Calu3 (cell line): Measurements from ENCODE around the gene NAB2. TPM values are rescaled to one million over a fixed set of nuclear protein-coding genes. Genes with fewer than 3 reads are reported as not detected.

ENCODE experiments used
- BruUV-seq: library from RNA; stranded (reverse); fragments of 400-500 nt; replicated peaks from 2 replicates; lab custom pipeline; 2021; lab: Mats Ljungman, UMichigan
- CTCF ChIA-PET: fragments of 300-600 bp; sonication (Branson Sonifier 250); formaldehyde crosslinking; loops from one replicate; lab custom pipeline; 2022; ENCODE audit warnings: antibody characterized with exemption; lab: Charles Lee
- DNase-seq: peaks from one replicate; pipeline ENCODE4 v3.0.0; 2022
- H3K27ac Mint-ChIP-seq: one replicate; pipeline ENCODE4 v1.8.0; 2022; ENCODE audit warnings: mixed read lengths; ENCODE audit not compliant: unreplicated experiment
- H3K27me3 Mint-ChIP-seq: one replicate; pipeline ENCODE4 v1.8.0; 2022; ENCODE audit warnings: mixed read lengths; ENCODE audit not compliant: unreplicated experiment
- H3K36me3 Mint-ChIP-seq: one replicate; pipeline ENCODE4 v1.8.0; 2022; ENCODE audit warnings: mild to moderate bottlenecking, moderate library complexity, mixed read lengths; ENCODE audit not compliant: insufficient read depth, unreplicated experiment
- H3K4me1 Mint-ChIP-seq: one replicate; pipeline ENCODE4 v1.8.0; 2022; ENCODE audit warnings: mild to moderate bottlenecking, low read depth, mixed read lengths; ENCODE audit not compliant: unreplicated experiment
- H3K4me3 Mint-ChIP-seq: one replicate; pipeline ENCODE4 v1.8.0; 2022; ENCODE audit warnings: mild to moderate bottlenecking, low read depth, moderate library complexity, mixed read lengths; ENCODE audit not compliant: unreplicated experiment
- H3K9me3 Mint-ChIP-seq: one replicate; pipeline ENCODE4 v1.8.0; 2022; ENCODE audit warnings: low read depth, mixed read lengths; ENCODE audit not compliant: unreplicated experiment
- intact Hi-C: fragments of 100-400 bp; cut with micrococcal nuclease; formaldehyde crosslinking; loops from one replicate; pipeline ENCODE4 v1.10.0; 2022; ENCODE audit not compliant: unreplicated experiment
- total RNA-seq: library from RNA; stranded (reverse); gene quantifications from 2 replicates; pipeline ENCODE4 v1.2.3, GENCODE V29; 2022
- TF ChIP-seq, protein P1 (sequence below): fragments of 200-600 bp; IDR thresholded peaks from one replicate; pipeline ENCODE4 v1.8.0; 2022; ENCODE audit warnings: antibody characterized with exemption; ENCODE audit not compliant: unreplicated experiment

Gene NAB2
- total RNA-seq, 1 experiment from 2014 or later, result 21.3 TPM

DNA sequence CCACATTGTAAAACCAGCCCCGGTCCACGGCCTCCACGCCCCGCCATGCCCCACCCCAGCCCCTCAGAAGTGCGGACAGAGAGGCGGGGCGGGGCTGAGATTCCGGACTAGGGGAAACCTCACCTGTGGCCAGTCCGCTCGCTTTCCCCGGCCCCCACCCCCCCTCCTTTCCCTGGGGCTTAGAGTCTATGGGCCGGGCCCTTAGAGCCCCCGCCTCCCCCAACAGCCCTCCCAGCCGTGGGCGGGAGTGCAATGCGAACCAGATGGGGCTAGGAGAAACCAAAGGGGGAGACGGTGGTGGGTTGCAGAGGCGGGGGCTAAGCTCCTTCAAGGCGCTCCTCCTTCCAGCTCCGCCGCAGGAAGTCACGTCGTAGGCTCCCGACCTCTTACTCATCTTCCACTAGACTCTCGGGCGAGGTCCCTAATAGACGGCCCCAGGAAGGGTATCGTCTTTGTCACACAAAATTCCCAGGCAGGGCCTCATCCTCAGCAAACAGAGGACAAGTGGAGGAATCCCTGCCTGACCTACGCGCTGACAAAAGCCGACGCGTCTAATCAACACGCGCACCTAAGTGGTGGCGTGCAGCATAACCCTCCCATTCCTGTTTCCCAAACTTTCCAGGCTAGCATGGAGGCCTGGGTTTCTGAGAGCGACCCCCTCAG, 1.1 kb upstream of the NAB2 start:
- H3K9me3 Mint-ChIP-seq, result no peaks in the 10 kb centered on the region
- H3K27me3 Mint-ChIP-seq, result no peaks in the 10 kb centered on the region
- BruUV-seq, result TSS peak; percentile 73
- intact Hi-C loops, result loop anchor here (2.0 kb wide), 1 partner anchor 23 kb away; the partner anchor contains the start of gene STAT6
- CTCF ChIA-PET, result interaction anchor here (0.6 to 4.5 kb wide), 7 partner anchors 9 to 107 kb away, joined by 3 to 49 read pairs (median 5); partner anchors contain the start of genes LRP1, NEMP1 and STAT6
- peaks cover 52% of the 10 kb centered on the region for H3K4me1 Mint-ChIP-seq
- TF ChIP-seq, protein P1, sequence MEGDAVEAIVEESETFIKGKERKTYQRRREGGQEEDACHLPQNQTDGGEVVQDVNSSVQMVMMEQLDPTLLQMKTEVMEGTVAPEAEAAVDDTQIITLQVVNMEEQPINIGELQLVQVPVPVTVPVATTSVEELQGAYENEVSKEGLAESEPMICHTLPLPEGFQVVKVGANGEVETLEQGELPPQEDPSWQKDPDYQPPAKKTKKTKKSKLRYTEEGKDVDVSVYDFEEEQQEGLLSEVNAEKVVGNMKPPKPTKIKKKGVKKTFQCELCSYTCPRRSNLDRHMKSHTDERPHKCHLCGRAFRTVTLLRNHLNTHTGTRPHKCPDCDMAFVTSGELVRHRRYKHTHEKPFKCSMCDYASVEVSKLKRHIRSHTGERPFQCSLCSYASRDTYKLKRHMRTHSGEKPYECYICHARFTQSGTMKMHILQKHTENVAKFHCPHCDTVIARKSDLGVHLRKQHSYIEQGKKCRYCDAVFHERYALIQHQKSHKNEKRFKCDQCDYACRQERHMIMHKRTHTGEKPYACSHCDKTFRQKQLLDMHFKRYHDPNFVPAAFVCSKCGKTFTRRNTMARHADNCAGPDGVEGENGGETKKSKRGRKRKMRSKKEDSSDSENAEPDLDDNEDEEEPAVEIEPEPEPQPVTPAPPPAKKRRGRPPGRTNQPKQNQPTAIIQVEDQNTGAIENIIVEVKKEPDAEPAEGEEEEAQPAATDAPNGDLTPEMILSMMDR, result no peak
- H3K4me3 Mint-ChIP-seq, result peak overlapping the region; percentile 91
- DNase-seq, result peak; percentile 83
- peak overlapping the region; percentile 94 for H3K27ac Mint-ChIP-seq
- H3K36me3 Mint-ChIP-seq, result peaks cover 68% of the 10 kb centered on the region

DNA sequence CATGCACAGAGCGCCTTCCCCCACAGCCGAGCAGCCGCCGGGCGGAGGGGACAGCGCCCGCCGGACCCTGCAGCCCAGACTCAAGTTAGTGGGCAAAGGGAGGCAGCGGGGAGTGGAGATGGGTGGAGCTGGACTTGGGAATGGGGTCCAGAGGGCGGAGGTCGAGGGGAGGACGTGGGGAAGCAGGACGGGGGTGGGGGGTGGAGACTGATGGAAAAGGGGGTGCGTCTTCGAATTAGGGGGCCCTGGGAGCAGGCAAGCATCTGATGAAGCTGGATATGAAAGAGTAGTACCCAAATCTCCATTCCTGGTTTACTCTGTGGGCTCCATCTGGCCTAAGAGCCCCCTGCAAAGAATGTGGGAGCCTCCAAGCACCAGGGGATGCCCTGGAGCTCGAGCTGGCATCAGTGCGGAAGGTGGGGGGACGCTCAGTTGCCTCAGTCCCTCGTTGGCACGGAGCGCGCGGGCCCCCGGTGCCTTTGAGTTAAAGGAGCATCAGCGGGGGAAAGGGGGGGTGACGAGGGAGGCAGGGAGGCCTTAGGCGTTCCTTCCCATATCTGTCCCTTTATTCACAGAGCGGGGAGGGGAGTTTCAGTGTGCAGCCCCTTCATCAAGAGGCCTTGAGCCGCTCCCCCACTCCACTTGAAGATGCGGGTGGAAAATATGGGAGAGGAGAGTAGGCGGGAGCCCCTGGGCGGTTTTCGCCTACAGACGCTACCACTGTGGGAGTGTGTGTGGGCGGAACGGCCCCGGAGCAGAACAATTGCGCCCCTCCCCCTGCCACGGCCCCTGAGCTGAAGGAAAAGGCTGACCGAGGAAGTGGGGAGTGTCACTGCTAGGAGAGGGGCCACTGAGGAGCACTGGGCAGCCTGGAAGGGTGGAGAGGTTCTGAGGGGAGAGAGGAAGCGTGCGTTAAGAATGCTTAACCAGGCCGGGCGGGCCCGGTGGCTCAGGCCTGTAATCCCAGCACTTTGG, 644 bp downstream of the NAB2 start:
- TF ChIP-seq, protein P1, result no peak
- CTCF ChIA-PET, result interaction anchor here (0.5 to 4.5 kb wide), 6 partner anchors 11 to 94 kb away, joined by 4 to 49 read pairs (median 5); partner anchors contain the start of genes NEMP1 and STAT6
- Mint-ChIP-seq H3K4me1 (peaks cover 70% of the 10 kb centered on the region), H3K27me3 (no peaks in the 10 kb centered on the region), H3K36me3 (peaks cover 85% of the 10 kb centered on the region), H3K9me3 (no peaks in the 10 kb centered on the region), H3K27ac (peak overlapping the region; percentile 94), H3K4me3 (peak overlapping the region; percentile 91)
- intact Hi-C loops, result loop anchor here (2.0 kb wide), 1 partner anchor 21 kb away; the partner anchor contains the start of gene STAT6
- BruUV-seq, result no TSS peak
- peak; percentile 68 for DNase-seq

DNA sequence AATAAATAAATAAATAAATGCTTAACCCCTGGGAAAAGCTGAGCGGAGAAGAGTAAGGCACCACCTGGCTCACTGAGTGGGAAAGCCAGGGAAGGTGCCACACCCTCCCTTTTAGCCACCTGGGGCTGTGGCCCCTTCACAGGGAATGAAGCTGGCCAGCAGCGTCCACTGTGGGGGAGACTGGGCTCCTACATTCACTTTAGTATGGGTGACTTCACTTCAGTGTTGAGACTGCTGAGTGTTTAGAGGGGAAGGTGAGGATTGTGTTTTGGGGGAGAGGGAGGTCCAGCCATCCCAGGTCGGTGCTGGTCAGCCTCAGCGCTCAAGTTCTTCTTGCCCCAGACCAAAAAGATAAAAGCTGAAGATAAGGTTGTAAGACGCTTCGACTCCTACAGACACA, 1.6 kb downstream of the NAB2 start:
- BruUV-seq, result no TSS peak
- CTCF ChIA-PET, result interaction anchor here (1.0 to 4.5 kb wide), 4 partner anchors 11 to 21 kb away, joined by 4 to 49 read pairs (median 6); partner anchors contain the start of genes NEMP1 and STAT6
- Mint-ChIP-seq H3K9me3 (no peaks in the 10 kb centered on the region), H3K4me3 (peak overlapping the region; percentile 91), H3K27ac (peak overlapping the region; percentile 23), H3K4me1 (peaks cover 62% of the 10 kb centered on the region), H3K27me3 (no peaks in the 10 kb centered on the region), H3K36me3 (peaks cover 94% of the 10 kb centered on the region)
- no peak for DNase-seq
- TF ChIP-seq, protein P1, result no peak
- intact Hi-C loops, result no loop called here

GRCh38 chr12:57090924-57091637, 2.2 kb downstream of the NAB2 start:
- Mint-ChIP-seq H3K4me3 (peak overlapping the region; percentile 91), H3K4me1 (peaks cover 56% of the 10 kb centered on the region), H3K9me3 (no peaks in the 10 kb centered on the region), H3K36me3 (peaks cover 95% of the 10 kb centered on the region), H3K27ac (peak overlapping the region; percentile 23), H3K27me3 (no peaks in the 10 kb centered on the region)
- intact Hi-C loops, result no loop called here
- BruUV-seq, result no TSS peak
- CTCF ChIA-PET, result interaction anchor here (1.1 to 4.5 kb wide), 4 partner anchors 11 to 20 kb away, joined by 4 to 49 read pairs (median 6); partner anchors contain the start of genes NEMP1 and STAT6
- no peak for DNase-seq
- TF ChIP-seq, protein P1, result no peak
